ENCODE data around the gene DSC2.
"Not testable (repeated sequence)": the region's sequence is repeated elsewhere in the genome, so short reads cannot be mapped to it uniquely, and the experiment has no call there.

DSC2 gene

GRCh38 chr18:31102025-31102684, at the start of gene DSC2:
TSS of gene DSC2 (minus strand) at chr18:31102421. CDS start at chr18:31101971, 450 bp downstream.
- DNase-seq (ENCODE audit: low read depth, low spot score): no peak

DNA sequence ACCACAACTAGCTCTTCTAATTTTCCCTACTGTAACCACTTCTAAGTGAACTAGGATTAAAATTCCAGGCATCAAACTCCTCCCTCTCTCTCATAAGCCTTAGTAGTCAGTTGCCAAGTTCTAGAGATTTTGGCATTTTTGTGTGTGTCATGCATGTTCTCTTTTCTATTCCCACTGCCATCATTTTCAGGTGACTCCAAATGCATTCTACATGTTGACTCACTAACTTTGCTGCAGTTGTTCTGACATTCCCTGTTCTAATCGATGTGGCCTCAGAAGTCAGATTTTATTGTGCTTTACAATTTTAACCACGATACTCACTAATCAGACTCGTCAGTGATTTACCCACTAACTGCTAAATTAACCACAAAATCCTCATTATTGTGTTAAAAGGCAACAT, 47.1 kb upstream of the DSC2 start:
- DNase-seq (ENCODE audit: low read depth, low spot score): no peak

GRCh38 chr18:31148600-31148999, 46.4 kb upstream of the DSC2 start:
- DNase-seq (ENCODE audit: low read depth, low spot score): no peak

DNA sequence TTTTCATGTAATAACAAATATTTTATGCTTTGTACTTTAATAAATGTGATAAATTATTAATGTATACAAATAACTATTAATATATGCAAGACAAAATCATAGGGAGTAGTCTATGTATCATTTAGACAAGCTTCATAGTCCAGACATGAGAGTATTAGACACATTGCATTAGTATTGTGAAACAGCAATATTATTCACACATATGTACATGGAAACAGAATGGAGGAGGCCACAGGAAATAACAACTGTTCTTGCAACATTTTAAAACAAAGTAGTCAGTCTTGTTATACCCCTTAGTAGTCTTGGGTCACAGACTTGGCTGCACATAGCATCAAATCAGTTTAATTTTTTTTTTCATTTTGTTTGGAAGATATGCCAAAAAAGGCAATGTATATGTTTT, 44.6 kb upstream of the DSC2 start:
- no peak for DNase-seq (ENCODE audit: low read depth, low spot score)

DNA sequence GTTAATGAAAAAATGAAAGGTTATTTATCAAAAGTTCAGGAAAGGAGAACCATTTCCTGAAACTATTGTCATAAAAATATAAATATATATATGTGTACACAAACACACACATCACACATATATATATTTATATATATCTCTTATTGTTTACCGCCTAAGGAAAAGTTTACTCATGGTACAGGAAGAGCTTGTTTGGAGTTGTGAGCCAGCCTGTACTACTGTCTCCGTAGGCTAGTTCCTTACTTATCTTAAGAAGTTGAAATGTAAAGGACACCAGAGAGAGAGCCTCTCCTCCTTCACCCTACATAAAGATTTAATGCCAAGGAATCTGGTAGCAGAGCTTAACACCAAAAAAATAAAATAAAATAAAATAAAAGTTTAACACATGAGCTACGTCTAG, 40.8 kb upstream of the DSC2 start:
- DNase-seq (ENCODE audit: low read depth, low spot score): no peak

- DNase-seq (ENCODE audit: low read depth, low spot score): no peak
Observed at GRCh38 chr18:31138709-31139108, 36.5 kb upstream of the DSC2 start.

DNA sequence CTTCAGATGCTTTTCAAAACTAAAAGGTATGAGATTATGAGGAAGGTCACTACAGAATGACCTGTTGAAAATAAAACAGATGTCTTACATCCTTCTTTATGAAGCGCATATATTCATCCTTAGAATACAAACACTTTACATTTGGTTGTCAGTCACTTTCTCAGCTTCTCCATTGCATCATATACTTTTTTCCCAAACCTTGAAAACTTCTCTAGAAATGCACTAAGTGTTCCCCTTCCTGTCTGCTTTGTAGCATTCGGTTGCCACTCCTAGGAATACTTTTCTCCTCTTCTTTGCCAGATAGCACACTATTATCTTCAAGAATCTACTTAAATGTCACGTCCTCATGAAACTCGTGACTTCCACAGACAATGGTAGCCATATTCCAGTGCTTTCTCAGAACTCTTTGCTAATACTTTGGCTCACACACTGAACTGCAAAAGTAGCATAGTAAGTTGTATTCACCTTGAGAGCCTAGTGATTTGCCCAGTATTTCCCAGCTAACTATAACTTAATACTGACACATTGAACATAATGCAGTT, 32.8 kb upstream of the DSC2 start:
- no peak for DNase-seq (ENCODE audit: low read depth, low spot score)

DNA sequence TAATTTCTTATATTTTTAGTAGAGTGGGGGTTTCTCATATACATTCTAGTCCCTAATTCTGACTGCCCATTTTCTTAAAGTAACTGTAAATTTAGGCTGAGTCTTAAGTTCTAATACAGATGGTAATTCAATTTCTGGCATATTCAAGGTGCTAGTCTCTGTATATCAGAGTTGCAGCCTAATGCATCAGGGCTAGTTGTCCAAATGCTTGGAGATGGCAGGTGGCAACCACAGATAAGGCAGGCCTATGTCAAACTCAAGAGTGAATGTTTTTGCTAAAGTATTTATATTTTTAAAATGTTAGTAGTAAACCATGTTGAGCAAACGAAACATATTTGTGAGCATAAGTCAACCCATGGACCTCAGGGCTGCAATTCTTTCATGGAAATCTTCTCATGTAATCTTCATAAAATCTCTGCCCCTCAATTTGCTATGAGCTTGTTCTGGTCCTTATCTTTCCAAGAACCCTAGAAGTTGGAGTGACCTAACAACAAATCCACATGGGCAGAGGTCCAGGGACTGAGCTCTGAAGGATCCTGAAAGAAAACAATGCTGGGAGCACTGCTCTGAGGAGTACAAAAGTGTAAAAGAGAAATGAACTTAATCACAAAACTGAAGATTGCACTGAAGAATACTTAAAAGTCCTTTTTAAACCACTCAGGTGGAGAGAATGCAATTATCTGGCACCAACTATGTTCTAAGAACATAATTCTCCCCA, 27.3 kb upstream of the DSC2 start:
- DNase-seq (ENCODE audit: low read depth, low spot score): no peak

GRCh38 chr18:31125878-31126277, 23.7 kb upstream of the DSC2 start:
- no peak for DNase-seq (ENCODE audit: low read depth, low spot score)

GRCh38 chr18:31123125-31123524, 20.9 kb upstream of the DSC2 start:
- DNase-seq (ENCODE audit: low read depth, low spot score): not testable (repeated sequence)

- no peak for DNase-seq (ENCODE audit: low read depth, low spot score)
Observed at GRCh38 chr18:31120594-31120993, 18.4 kb upstream of the DSC2 start.

GRCh38 chr18:31116853-31117595, 14.8 kb upstream of the DSC2 start:
- DNase-seq (ENCODE audit: low read depth, low spot score): no peak

DNA sequence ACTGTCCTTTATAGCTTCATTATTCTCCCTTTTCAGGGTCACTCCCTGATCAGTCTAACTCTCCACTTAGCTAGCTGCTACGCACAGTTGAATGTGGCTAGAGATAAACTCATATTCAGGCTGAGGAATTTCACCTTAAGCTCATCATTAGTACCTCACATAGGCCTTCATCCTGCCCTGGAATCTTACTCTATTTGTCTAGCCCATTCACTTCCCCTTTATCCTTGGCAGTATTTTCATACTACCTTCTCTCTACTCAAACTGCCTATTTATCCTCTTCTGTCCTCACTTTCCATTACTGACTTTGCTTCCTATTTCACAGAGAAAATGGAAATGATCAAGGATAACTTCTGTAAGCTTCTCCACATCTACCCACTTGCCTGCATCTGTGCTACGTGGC, 10.6 kb upstream of the DSC2 start:
- DNase-seq (ENCODE audit: low read depth, low spot score): no peak

DNA sequence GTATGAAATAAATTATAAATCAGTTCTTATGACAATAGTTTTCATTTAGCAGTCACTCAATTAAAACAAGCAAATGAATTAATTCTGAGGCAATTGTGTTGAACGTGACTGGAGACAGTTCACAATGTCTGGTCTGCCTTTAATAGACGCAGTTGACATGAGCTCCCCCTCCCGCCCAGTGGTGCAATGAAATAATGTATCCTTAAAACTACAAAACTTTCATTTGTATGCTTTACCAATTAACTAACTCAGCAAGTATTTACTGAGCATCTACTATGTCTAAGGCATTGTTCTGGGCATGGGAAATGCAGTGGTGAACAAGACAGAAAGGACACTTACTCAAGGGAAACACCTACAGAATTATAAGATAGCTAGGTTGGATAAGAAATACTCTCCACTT, 3.5 kb upstream of the DSC2 start:
- no peak for DNase-seq (ENCODE audit: low read depth, low spot score)

DNA sequence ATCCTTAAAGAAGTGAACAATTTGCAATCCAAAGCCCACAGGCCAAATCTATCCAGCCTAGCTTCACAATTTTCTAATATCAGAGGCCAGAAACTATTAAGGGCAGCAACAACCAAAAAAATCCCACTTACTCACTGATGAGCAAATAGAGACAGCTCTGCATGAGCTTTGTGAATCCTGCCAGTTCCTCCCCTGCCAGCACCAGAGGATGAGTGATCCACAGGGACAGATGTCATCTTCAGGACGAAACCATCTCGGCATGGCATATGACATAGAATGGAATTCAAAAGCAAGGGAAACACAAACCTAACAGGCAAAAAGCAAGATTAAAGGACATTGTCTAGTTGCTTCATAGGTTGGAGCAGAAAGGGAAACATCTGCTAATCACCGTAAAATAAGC, 2.2 kb upstream of the DSC2 start:
- DNase-seq (ENCODE audit: low read depth, low spot score): no peak

GRCh38 chr18:31103423-31103822, 1.2 kb upstream of the DSC2 start:
- no peak for DNase-seq (ENCODE audit: low read depth, low spot score)

DNA sequence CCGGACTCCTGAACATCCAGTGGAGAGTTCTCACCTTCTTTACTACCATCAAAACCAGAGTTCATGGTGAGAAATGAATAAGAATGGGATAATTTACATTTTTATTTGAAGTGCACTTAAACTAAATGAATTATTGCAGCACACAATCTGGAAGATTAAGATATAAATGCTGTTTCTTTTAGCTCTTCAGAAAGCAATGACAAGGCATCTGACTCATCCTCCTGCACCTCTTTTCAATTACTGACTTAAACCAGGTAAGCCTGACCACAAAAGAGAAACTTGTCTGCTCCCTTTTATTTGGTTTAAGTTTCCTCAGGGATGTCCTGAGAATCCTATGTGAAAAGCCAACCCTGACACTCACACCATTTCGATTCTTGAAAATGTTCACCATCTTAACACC, 720 bp upstream of the DSC2 start:
- DNase-seq (ENCODE audit: low read depth, low spot score): no peak

DNA sequence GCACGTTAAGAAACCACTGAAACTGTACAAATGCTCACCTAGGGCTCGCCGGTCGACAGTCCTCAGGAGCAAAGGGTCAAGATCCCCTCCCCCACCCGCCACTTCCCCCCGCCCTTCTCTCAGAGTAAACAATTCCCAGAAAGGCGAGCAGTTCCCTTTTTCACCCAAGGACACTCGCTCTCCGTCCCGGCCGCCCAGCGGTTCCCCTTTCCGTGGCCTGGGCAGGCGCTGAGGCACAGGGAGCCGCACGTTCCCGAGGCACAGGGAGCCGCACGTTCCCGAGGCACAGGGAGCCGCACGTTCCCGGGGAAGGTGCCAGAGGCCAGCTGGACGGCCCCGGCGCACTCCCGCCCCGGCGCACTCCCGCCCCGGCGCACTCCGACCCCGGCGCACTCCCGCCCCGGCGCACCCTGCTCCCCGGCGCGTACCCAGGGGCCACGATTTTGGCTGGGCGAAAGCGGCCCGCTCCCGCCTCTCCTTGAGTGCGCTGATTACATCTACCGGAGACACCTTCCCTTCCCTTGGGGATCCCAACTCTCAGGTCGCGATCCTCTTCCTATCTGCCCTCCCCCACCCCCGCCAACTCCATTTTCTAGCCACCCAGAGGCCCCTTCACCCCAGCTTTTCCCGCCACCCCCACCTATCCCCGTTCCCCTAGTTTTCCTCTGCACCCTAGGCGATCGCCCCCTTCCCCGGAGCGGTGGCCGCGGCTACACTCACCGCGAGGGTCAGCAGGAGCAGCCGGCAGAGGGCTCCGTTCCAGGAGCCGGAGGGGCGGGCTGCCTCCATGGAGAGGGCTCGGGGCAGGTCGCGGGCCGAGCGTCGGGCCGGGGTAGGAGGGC, 817 bp downstream of the DSC2 start:
- DNase-seq (ENCODE audit: low read depth, low spot score): no peak

DNA sequence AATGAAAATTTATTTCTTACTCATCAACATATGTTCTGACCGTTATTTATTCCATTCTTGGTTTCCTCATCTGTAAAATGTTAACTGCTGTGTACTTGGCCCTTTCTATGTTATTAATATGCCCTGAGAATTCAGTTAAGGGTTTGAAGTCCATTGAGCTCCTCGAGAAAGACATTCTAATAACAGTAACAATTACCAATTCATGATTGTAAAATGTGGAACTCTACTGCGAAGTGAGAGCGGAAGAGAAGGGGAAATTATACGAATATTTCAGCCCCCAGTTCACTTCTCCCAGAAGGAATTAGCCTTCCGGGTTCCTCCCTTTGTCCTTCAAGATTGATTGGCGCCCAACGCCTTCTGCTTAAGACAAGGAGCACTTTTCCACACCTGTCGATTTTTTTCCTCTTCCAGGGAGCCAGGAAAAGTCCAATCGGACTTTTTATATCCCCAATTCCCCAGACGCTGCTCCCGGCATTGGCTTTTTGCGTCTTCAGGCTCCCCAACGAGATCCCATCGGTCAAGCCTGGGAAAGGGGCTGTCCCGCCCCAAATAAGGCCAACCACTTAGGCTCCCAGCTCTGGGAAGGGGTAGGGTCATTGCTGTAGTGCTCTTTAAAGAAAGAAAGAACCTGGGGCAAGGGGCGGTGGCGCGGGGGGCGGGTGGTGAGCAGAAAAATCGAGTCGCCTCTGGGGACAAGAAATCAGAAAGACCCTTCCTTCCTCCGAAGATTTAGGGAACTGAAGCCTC, 1.6 kb downstream of the DSC2 start:
- DNase-seq (ENCODE audit: low read depth, low spot score): no peak

DNA sequence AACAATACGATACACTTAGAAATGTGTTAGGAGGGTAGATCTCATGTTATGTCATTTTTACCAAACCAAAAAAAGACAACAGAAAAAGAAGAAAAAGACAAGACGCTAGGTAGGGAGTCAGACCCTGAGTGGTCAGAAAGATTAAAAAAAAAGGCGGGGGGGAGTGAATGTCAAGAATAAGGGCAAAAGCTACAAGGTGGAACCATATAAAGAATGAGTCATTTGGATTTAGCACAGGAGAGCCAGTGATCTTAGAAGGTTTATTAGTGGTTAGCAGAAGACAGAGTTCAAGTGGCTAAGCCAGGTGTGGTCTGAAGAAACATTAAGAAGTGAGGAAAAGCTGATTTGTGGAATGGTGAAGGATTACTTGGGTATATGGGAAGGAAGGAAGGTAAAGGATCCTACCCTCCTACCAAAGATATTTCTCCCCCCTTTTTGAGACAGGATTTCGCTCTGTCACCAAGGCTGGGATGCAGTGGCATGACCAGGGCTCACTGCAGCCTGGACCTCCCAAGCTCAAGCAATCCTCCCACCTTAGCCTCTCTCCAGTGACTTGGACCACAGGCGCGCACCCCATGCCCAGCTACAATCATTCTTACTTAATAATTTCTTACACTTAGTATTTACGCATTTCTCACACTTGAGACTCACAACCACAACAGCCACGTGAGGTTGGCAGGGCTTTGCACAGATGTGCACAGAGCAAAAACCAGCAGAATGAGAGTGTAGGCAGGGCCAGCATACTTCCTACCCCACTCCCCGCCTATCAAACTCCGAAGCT, 2.6 kb downstream of the DSC2 start:
- no peak for DNase-seq (ENCODE audit: low read depth, low spot score)
